ENCODE results near the gene GALNT13.

The GALNT13 gene

GRCh38 chr2:153946036-153946435 is 74.3 kb downstream of the GALNT13 start:
- DNase-seq, result no peak

- DNase-seq, result no peak
Observed at GRCh38 chr2:153953761-153954160, 82.0 kb downstream of the GALNT13 start.

GRCh38 chr2:153963256-153963655 is 91.5 kb downstream of the GALNT13 start:
- DNase-seq, result no peak

- no peak for DNase-seq
Observed at GRCh38 chr2:153967248-153967973, 95.7 kb downstream of the GALNT13 start.

- no peak for DNase-seq
Observed at GRCh38 chr2:153971250-153971649, 99.5 kb downstream of the GALNT13 start.

- DNase-seq, result no peak
Observed at GRCh38 chr2:153971855-153972254, 100.1 kb downstream of the GALNT13 start.

- no peak for DNase-seq
Observed at GRCh38 chr2:153972412-153972811, 100.7 kb downstream of the GALNT13 start.

- no peak for DNase-seq
Observed at GRCh38 chr2:153986488-153987229, 114.9 kb downstream of the GALNT13 start.

GRCh38 chr2:153990771-153991170 is 119.0 kb downstream of the GALNT13 start:
- DNase-seq, result no peak

GRCh38 chr2:154013514-154013913 is 141.8 kb downstream of the GALNT13 start:
- no peak for DNase-seq

- no peak for DNase-seq
Observed at GRCh38 chr2:154015233-154015632, 143.5 kb downstream of the GALNT13 start.

- DNase-seq, result no peak
Observed at GRCh38 chr2:154029504-154029903, 157.8 kb downstream of the GALNT13 start.

GRCh38 chr2:154032220-154032619 is 160.5 kb downstream of the GALNT13 start:
- no peak for DNase-seq

GRCh38 chr2:154046493-154046892 is 174.8 kb downstream of the GALNT13 start:
- DNase-seq, result no peak

- no peak for DNase-seq
Observed at GRCh38 chr2:154048905-154049304, 177.2 kb downstream of the GALNT13 start.

GRCh38 chr2:154049561-154049960 is 177.8 kb downstream of the GALNT13 start:
- DNase-seq, result no peak

GRCh38 chr2:154067124-154067523 is 195.4 kb downstream of the GALNT13 start:
- DNase-seq, result no peak

- DNase-seq, result no peak
Observed at GRCh38 chr2:154078926-154079325, 207.2 kb downstream of the GALNT13 start.

- no peak for DNase-seq
Observed at GRCh38 chr2:154092571-154092970, 220.8 kb downstream of the GALNT13 start.

GRCh38 chr2:154093856-154094255 is 222.1 kb downstream of the GALNT13 start:
- DNase-seq, result no peak

GRCh38 chr2:154097833-154098398 is 226.2 kb downstream of the GALNT13 start:
- no peak for DNase-seq

GRCh38 chr2:154120706-154121105 is 249.0 kb downstream of the GALNT13 start:
- no peak for DNase-seq

- no peak for DNase-seq
Observed at GRCh38 chr2:154125891-154126290, 254.2 kb downstream of the GALNT13 start.

- no peak for DNase-seq
Observed at GRCh38 chr2:154130821-154131220, 259.1 kb downstream of the GALNT13 start.

Data from CD4-positive, alpha-beta T cell treated with Interferon alpha-2 for 1 hour (primary cell).